ENCODE data around the gene KLK13.

KLK13 gene, protein sequence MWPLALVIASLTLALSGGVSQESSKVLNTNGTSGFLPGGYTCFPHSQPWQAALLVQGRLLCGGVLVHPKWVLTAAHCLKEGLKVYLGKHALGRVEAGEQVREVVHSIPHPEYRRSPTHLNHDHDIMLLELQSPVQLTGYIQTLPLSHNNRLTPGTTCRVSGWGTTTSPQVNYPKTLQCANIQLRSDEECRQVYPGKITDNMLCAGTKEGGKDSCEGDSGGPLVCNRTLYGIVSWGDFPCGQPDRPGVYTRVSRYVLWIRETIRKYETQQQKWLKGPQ

DNA sequence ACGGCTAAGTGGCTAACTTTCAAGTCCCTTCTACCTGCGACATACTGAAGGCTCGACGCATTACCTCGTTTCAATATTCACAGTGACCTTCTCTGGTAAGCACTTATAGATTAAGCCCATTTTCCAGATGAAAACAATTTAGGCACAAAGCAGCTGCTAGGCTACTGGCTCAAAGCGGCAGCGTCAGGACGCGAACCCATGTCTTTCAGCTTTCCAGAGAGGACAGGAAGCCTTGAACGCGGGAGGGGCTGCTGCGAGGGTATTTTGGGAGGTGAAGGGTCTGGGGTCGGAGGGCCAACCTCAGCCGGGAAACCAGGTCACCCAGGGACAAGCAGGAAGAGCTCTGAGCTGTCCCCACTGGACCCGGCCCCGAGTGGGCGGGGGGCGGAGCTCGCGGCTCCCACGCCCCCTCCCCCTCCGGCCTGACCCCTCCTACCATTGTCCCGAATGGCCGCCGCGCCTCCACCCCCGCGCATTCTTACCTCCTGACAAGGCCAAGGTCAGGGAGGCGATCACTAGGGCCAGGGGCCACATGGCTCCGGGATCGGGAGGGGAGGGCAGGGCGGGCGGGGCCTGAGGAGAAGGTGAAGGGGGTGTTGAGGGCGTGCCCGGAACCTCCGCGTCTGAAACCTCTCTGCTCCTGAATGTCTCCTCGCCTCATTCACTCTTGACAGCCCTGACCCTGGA is at the start of gene KLK13:
TSS of gene KLK13 (minus strand) at position 559 of the 687 bp plus-strand sequence. CDS start at position 534, 25 bp downstream.
- no peak for ATAC-seq
- TF ChIP-seq PPARA (CRISPR knock-in tag; IDR thresholded peaks at IDR 0.05; ENCODE audit: borderline replicate concordance) (no peak), CSDC2 (CRISPR knock-in tag; IDR thresholded peaks at IDR 0.05) (no peak), ZNF565 (CRISPR knock-in tag; conservative IDR thresholded peaks at IDR 0.05; ENCODE audit: low read depth) (no peak)
- TF ChIP-seq, protein P1, sequence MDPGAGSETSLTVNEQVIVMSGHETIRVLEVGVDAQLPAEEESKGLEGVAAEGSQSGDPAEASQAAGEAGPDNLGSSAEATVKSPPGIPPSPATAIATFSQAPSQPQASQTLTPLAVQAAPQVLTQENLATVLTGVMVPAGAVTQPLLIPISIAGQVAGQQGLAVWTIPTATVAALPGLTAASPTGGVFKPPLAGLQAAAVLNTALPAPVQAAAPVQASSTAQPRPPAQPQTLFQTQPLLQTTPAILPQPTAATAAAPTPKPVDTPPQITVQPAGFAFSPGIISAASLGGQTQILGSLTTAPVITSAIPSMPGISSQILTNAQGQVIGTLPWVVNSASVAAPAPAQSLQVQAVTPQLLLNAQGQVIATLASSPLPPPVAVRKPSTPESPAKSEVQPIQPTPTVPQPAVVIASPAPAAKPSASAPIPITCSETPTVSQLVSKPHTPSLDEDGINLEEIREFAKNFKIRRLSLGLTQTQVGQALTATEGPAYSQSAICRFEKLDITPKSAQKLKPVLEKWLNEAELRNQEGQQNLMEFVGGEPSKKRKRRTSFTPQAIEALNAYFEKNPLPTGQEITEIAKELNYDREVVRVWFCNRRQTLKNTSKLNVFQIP (CRISPR knock-in tag; IDR thresholded peaks at IDR 0.05; ENCODE audit: borderline replicate concordance, low read depth) = no peak
- TF ChIP-seq, protein P2, sequence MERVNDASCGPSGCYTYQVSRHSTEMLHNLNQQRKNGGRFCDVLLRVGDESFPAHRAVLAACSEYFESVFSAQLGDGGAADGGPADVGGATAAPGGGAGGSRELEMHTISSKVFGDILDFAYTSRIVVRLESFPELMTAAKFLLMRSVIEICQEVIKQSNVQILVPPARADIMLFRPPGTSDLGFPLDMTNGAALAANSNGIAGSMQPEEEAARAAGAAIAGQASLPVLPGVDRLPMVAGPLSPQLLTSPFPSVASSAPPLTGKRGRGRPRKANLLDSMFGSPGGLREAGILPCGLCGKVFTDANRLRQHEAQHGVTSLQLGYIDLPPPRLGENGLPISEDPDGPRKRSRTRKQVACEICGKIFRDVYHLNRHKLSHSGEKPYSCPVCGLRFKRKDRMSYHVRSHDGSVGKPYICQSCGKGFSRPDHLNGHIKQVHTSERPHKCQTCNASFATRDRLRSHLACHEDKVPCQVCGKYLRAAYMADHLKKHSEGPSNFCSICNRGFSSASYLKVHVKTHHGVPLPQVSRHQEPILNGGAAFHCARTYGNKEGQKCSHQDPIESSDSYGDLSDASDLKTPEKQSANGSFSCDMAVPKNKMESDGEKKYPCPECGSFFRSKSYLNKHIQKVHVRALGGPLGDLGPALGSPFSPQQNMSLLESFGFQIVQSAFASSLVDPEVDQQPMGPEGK (CRISPR knock-in tag; IDR thresholded peaks at IDR 0.05; ENCODE audit: borderline replicate concordance) = no peak

DNA sequence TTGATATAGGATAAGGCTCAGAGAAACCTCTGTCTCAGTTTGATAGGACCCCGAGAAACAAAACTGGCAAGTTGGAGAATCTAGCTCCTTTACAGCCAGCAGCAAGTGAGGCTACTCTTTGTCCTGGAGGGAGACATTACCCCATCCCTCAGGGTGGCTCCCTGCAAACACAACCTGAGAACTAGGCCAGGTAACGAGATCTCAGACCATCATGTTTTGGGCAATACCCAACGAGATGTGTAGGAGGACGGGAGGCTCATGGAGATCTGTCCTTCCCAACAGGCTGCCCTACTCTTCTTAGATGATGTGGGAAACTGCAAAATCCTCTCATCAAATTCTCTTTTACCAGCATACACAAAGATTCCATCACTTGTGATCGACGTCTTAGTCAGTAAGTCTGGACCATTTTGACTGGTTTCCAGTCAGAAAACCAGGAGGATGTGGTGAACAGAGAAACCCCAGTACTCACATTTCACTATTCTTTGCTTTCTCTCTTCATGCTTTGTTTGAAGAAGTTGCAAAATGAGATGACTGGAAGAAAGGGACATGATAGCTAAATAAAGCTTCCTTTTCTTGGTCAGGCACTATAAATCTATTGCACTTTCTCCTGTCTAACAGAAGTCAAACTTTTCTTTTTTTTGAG is 49.3 kb upstream of the KLK13 start:
- ATAC-seq = no peak
- no peak for TF ChIP-seq OSR1 (CRISPR knock-in tag; IDR thresholded peaks at IDR 0.05)

DNA sequence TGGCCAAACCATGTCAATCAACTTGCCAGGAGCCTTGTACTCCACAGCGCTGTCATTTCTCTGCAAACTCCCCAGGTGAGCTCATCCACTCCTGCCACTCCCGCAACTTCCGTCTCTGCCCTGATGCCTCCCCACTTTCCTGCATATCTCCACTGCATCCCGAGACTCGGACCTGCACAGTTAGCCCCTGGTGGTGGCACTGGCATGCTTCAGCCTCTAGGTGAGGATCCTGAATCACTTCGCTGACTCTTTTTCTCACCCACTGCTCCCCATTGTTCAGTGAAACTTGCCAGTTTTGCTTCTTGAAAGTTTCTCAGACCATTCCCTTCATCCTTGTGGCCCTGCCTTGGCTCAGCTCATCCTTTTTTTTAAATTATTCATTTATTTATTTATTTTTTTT is 46.7 kb upstream of the KLK13 start:
- ATAC-seq = no peak
- TF ChIP-seq ISL1 (CRISPR knock-in tag; IDR thresholded peaks at IDR 0.05) (no peak), TCF4 (CRISPR knock-in tag; IDR thresholded peaks at IDR 0.05; ENCODE audit: borderline replicate concordance) (no peak), RARB (CRISPR knock-in tag; IDR thresholded peaks at IDR 0.05) (no peak)
- TF ChIP-seq, protein P1 (CRISPR knock-in tag; IDR thresholded peaks at IDR 0.05; ENCODE audit: borderline replicate concordance, low read depth) = no peak

DNA sequence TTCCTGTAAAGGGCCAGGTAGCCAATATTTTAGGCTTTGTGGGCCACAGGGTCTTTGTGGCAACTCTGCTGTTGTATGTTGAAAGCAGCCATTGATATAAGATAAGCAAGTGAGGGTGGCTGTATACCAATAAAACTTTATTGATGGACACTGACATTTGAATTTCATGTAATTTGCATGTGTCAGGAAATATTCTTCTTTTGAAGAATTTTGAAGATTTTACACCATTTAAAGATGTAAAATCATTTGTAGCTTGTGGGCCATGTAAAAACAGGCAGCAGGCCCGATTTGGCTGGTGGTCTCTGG is 45.7 kb upstream of the KLK13 start:
- TF ChIP-seq BACH2 (CRISPR knock-in tag; IDR thresholded peaks at IDR 0.05; ENCODE audit: borderline replicate concordance) (no peak), TOX (CRISPR knock-in tag; IDR thresholded peaks at IDR 0.05; ENCODE audit: borderline replicate concordance) (no peak), OSR1 (CRISPR knock-in tag; IDR thresholded peaks at IDR 0.05) (no peak), ISL1 (CRISPR knock-in tag; IDR thresholded peaks at IDR 0.05) (no peak), ARNTL (CRISPR knock-in tag; IDR thresholded peaks at IDR 0.05; ENCODE audit: borderline replicate concordance, low read depth) (no peak), ZNF565 (CRISPR knock-in tag; conservative IDR thresholded peaks at IDR 0.05; ENCODE audit: low read depth) (no peak), ZNF8 (CRISPR knock-in tag; IDR thresholded peaks at IDR 0.05) (no peak), ZC3H10 (CRISPR knock-in tag; IDR thresholded peaks at IDR 0.05) (no peak), ESRRG (CRISPR knock-in tag; IDR thresholded peaks at IDR 0.05) (no peak), TCF4 (CRISPR knock-in tag; IDR thresholded peaks at IDR 0.05; ENCODE audit: borderline replicate concordance) (no peak), PPARA (CRISPR knock-in tag; IDR thresholded peaks at IDR 0.05; ENCODE audit: borderline replicate concordance) (no peak), ZFP30 (CRISPR knock-in tag; IDR thresholded peaks at IDR 0.05) (no peak), RARB (CRISPR knock-in tag; IDR thresholded peaks at IDR 0.05) (no peak), GLIS3 (CRISPR knock-in tag; IDR thresholded peaks at IDR 0.05) (no peak), ZFP3 (CRISPR knock-in tag; IDR thresholded peaks at IDR 0.05) (no peak)
- TF ChIP-seq, protein P2 (CRISPR knock-in tag; IDR thresholded peaks at IDR 0.05; ENCODE audit: borderline replicate concordance) = no peak
- TF ChIP-seq, protein P1 (CRISPR knock-in tag; IDR thresholded peaks at IDR 0.05; ENCODE audit: borderline replicate concordance, low read depth) = no peak
- TF ChIP-seq, protein P3, sequence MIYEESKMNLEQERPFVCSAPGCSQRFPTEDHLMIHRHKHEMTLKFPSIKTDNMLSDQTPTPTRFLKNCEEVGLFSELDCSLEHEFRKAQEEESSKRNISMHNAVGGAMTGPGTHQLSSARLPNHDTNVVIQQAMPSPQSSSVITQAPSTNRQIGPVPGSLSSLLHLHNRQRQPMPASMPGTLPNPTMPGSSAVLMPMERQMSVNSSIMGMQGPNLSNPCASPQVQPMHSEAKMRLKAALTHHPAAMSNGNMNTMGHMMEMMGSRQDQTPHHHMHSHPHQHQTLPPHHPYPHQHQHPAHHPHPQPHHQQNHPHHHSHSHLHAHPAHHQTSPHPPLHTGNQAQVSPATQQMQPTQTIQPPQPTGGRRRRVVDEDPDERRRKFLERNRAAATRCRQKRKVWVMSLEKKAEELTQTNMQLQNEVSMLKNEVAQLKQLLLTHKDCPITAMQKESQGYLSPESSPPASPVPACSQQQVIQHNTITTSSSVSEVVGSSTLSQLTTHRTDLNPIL (CRISPR knock-in tag; IDR thresholded peaks at IDR 0.05; ENCODE audit: low read depth) = no peak
- TF ChIP-seq, protein P4, sequence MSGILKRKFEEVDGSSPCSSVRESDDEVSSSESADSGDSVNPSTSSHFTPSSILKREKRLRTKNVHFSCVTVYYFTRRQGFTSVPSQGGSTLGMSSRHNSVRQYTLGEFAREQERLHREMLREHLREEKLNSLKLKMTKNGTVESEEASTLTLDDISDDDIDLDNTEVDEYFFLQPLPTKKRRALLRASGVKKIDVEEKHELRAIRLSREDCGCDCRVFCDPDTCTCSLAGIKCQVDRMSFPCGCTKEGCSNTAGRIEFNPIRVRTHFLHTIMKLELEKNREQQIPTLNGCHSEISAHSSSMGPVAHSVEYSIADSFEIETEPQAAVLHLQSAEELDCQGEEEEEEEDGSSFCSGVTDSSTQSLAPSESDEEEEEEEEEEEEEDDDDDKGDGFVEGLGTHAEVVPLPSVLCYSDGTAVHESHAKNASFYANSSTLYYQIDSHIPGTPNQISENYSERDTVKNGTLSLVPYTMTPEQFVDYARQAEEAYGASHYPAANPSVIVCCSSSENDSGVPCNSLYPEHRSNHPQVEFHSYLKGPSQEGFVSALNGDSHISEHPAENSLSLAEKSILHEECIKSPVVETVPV (CRISPR knock-in tag; IDR thresholded peaks at IDR 0.05) = no peak
- ATAC-seq = no peak

Measured in SK-N-SH treated with all-trans-retinoic acid at 6 μM for 48 hours (cell line).